NCI-H1048 (cell line): ENCODE measurements around the gene PLOD1.
"Not testable (repeated sequence)": the region's sequence is repeated elsewhere in the genome, so short reads cannot be mapped to it uniquely, and the experiment has no call there.

Source experiments
- DNase-seq: peaks from one replicate; lab custom pipeline; 2025; lab: John Stamatoyannopoulos, UW

Gene PLOD1

DNA sequence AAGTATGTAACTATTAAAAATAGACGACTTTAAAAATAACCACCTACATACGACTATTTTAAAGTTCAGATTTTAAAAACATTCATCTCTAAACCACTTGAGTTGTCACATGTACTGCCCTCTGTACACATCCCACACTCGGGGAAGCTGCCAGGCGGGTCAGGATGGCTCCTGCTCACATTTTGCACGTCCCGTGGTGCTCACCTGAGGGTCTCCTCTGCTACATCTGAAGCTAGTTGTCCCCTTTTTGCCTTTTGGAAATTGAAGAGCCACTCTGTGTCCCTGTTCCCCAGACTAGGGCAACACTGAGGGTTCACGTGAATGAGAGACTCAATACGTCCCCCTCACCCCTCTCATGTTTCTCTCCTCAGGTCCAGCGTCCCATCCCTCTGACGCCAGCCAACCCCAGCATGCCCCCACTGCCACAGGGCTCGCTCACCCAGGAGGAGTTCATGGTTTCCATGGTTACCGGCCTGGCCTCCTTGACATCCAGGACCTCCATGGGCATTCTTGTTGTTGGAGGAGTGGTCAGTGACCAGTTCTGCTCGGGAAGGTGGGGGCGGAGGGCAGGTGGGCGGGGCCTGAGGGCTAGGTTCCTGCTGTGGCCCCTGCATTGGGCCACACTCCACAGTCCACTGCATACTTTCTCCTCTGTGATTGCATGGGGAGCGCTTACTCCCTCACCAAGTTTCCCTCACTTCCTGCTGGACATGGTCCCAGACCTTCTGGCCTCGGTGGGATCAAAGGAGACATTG lies 71.8 kb downstream of the PLOD1 start:
- DNase-seq: no peak

GRCh38 chr1:12007204-12007603 lies 72.7 kb downstream of the PLOD1 start:
- DNase-seq: no peak

DNA sequence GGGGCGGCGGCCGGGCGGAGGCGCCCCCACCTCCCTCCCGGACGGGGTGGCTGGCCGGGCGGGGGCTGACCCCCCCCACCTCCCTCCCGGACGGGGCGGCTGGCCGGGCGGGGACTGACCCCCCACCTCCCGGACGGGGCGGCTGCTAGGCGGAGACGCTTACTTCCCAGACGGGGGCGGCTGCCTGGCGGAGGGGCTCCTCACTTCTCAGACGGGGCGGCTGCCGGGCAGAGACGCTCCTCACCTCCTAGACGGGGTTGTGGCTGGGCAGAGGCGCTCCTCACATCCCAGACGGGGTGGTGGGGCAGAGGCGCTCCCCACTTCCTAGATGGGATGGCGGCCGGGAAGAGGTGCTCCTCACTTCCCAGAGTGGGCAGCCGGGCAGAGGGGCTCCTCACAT lies 73.8 kb downstream of the PLOD1 start:
- not testable (repeated sequence) for DNase-seq

DNA sequence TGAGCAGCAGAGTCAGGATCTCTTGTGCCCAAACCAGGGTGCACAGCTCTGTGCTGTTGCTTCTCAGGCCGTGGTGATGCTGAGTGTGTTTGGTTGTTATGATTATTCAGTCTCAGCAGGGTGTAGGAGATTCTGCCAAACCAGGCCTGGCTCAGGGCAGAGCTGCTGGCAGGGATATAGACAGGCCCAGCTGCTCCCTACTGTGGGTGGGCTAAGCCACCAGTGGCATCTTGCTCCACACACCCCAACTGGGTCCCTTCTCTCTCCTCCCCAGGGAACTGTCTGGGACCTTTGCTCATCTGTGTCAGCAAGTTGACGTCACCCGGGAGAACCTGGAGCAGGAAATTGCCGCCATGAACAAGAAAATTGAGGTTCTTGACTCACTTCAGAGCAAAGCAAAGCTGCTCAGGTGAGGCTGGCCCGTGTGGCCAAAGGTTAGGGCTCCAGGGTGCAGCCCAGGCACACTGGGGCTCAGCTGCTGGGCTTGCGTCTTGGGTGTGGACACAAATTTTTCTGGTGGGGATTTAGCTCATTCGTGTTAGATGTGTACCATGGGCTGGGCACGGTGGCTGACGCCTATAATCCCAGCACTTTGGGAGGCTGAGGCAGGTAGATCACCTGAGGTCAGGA lies 74.9 kb downstream of the PLOD1 start:
- DNase-seq: no peak

DNA sequence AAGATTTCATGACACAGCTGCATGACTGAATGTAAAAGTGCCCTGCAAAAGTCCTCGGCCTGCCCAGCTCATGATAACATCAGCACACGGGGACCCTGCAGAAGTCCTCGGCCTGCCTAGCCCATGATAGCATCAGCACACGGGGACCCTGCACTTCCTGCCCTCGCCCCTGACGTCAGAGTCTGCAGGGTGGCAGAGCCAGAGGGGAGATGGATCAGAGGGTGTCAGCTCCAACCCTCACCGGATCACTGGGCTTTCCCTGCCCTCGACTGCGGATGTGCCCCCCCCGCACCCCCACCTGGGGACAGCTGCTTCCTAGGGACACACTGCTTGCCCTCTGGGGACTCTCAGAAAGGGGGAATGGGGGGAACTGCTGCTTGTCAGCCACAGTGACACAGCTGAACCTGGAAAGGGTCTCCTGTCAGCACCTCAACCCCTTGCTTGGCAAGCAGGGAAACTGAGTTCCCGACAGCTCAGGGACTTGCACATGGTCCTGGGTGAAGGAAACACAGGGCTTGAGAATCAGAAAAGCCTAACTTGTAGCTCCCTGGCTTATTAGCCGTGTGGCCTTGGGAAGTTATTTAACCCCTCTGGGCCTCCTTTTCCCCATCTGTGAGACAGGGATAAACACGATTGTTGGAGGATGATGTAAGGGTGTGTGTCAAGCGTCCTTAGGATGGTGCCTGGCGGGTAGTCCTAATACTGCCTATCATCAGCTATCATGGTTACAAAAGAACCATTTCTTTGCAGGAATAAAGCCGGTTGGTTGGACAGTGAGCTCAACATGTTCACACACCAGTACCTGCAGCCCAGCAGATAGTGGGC lies 76.4 kb downstream of the PLOD1 start:
- DNase-seq: no peak

DNA sequence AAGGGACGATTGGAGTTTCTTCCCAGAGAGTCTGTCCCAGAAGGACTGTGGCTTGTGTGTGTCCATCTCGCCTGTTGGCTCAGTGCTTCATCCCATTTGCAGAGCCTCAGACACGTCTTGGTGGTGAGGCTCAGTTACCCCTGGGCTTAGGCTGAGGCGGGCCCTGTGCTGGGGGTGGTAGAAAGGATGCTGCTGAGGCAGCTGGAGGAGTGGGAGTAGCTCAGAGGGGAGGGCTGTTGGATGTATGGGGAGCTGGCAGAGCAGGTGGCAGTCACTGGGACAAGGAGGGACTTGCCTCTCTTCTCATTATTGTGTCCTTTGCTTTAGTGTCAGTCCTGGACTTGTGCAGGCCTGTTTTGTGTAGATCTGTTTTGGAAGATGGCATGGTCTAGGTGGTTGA lies 77.5 kb downstream of the PLOD1 start:
- DNase-seq: no peak

DNA sequence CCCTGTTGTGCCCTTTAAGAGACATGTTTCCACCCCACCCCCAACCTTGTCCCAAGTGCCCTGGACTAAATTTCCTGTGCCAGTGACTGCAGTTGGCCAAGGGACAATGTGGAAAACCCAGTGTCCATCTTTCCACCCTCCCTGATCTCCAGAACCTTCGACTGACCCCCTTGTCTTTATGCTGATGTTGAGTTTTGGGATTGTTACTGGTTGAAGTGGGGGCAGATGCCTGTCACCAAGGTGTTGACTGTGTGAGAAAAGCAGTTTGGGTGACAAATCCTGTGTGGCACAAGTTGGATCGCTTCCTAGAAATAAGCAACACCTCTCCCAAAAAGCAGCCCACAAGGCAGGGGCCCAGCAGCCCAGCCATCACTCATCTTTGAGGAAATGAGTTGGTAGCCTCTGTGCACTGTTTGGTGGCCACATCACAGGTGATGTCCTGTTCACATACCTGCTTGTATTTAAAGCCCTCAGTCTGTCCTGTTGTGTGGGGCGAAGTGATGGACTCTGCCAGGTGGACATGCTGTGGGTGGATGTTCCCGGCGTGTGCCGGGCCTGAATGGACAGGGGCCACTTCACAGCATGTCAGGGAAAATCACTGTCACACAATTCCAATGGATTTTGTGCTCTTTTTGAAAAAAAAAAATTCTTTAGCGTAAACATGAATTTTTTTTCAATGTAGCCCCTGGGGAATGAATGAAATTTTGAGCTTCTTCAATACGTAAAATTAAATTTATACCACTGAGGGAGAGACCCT lies 78.2 kb downstream of the PLOD1 start:
- no peak for DNase-seq

DNA sequence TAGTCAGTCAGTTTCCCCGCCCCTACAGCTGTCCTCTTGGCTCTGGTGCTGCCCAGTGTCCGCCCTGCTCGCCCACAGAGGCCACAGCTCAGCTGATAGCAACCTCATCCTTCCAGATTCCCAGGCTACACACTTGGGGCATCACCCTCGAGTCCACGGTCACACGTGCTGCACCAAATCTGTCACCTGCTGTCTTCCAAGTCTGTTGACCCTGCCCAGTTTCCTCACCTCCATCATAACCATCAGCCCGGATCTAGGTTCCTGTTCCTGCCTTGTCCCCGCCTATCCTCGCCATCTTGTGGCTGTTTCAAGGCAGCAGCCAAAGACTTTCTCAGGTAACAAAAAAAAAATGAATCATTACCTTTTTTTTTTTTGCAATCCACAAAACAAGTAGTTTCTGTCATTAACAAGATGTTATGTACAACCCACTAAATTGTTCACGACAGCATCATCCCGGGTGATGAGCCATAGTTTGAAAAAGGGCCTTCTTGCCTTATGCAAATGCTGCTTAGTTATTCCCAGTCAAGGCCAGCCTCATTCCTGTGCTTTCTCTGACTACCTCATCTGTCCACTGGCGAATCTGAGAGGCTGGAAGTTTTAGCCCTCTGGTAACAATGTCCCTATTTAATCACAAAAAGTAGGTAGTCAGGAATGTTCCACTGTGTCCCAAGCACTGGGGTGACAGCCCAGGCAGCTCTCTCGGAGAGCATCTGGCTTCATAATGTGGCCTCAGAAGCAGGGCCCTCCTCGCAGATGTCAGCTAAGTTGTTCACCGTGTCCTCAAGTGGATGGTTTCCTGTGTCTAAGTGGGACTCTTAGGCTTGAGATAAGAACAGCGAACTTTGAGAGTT lies 79.8 kb downstream of the PLOD1 start:
- no peak for DNase-seq

DNA sequence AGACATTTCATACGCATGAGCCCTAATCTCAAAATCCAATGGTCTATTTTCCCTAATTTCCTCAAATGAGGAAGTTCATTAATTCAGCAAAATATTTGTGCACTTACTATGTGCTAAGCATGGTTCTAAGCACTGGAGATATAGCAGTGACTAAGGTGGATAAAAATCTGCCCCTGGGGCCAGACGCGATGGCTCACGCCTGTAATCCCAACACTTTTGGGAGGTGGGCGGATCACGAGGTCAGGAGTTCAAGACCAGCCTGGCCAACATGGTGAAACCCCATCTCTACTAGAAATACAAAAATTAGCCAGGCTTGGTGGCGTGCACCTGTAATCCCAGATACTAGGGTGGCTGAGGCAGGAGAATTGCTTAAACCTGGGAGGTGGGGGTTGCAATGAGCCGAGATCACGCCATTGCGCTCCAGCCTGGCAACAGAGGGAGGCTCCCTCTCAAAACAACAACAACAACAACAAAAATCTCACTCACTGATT lies 80.5 kb downstream of the PLOD1 start:
- no peak for DNase-seq

GRCh38 chr1:12015499-12015898 lies 81.0 kb downstream of the PLOD1 start:
- no peak for DNase-seq

DNA sequence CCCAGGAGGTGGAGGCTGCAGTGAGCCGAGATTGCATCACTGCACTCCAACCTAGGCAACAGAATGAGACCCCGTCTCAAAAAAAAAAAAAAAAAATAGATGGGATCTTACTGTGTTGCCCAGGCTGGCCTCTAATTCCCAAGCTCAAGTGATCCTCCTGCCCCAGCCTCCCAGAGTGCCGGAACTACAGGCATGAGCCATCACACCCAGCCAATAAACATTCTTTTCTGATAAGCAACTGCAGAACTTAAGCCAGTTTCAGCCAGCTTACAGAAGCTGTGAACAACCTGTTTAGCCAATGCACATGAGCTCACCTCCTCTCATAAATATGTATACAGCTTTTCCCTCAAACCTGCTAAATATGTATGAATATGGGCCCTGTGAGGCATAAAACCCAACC lies 81.7 kb downstream of the PLOD1 start:
- no peak for DNase-seq

- DNase-seq: no peak
Observed at GRCh38 chr1:12019858-12020509, 85.5 kb downstream of the PLOD1 start.

- DNase-seq: no peak
Observed at GRCh38 chr1:12021616-12022015, 87.1 kb downstream of the PLOD1 start.

GRCh38 chr1:12022036-12022435 lies 87.5 kb downstream of the PLOD1 start:
- no peak for DNase-seq
